ENCODE results near the gene PLAAT2. TPM values are rescaled to one million over a fixed set of nuclear protein-coding genes. Genes with fewer than 3 reads are reported as not detected.
"Not testable (repeated sequence)": the region's sequence is repeated elsewhere in the genome, so short reads cannot be mapped to it uniquely, and the experiment has no call there.

PLAAT2 gene
- total RNA-seq, 2 experiments from 2014 or later, result 0.57 TPM; not detected in 1

- DNase-seq (peak; percentile 73), ATAC-seq (peak; percentile 74)
- peak overlapping the region; percentile 100 for H3K27ac Mint-ChIP-seq
- H3K4me3 Mint-ChIP-seq, result peak overlapping the region; percentile 75
- H3K27me3 Mint-ChIP-seq (ENCODE audit: low read depth), result no peaks in the 10 kb centered on the region
- H3K4me1 Mint-ChIP-seq (ENCODE audit: low read depth), result peaks cover 59% of the 10 kb centered on the region
- POLR2A ChIA-PET, result interaction anchor here (0.5 to 7.0 kb wide), 5 partner anchors 11 to 712 kb away, joined by 3 to 106 read pairs (median 3); partner anchors contain the start of gene PLAAT4
- H3K9me3 Mint-ChIP-seq (ENCODE audit: insufficient read depth), result no peaks in the 10 kb centered on the region
- H3K36me3 Mint-ChIP-seq (ENCODE audit: low read depth), result peaks cover 21% of the 10 kb centered on the region
- CTCF ChIA-PET, result interaction anchor here (0.6 to 4.8 kb wide), 5 partner anchors 11 to 722 kb away, joined by 3 to 39 read pairs (median 9); partner anchors contain the start of genes PLAAT2, PLAAT4 and STX5
These were observed 9.4 kb downstream of the PLAAT2 start for GRCh38 chr11:63553759-63554158.

- Mint-ChIP-seq H3K36me3 (ENCODE audit: low read depth) (peaks cover 26% of the 10 kb centered on the region), H3K9me3 (ENCODE audit: insufficient read depth) (no peaks in the 10 kb centered on the region), H3K4me1 (ENCODE audit: low read depth) (peaks cover 59% of the 10 kb centered on the region), H3K27me3 (ENCODE audit: low read depth) (no peaks in the 10 kb centered on the region), H3K4me3 (peak overlapping the region; percentile 33), H3K27ac (peak overlapping the region; percentile 100)
- DNase-seq (no peak), ATAC-seq (no peak)
- CTCF ChIA-PET, result interaction anchor here (1.0 to 4.8 kb wide), 5 partner anchors 12 to 73 kb away, joined by 3 to 39 read pairs (median 18); partner anchors contain the start of genes PLAAT2 and PLAAT4
- POLR2A ChIA-PET, result interaction anchor here (1.0 to 7.0 kb wide), 4 partner anchors 14 to 672 kb away, joined by 3 to 106 read pairs (median 4); partner anchors contain the start of genes FERMT3, PLAAT4 and SLC3A2
These were observed 10.3 kb downstream of the PLAAT2 start for GRCh38 chr11:63552921-63553320.

DNA sequence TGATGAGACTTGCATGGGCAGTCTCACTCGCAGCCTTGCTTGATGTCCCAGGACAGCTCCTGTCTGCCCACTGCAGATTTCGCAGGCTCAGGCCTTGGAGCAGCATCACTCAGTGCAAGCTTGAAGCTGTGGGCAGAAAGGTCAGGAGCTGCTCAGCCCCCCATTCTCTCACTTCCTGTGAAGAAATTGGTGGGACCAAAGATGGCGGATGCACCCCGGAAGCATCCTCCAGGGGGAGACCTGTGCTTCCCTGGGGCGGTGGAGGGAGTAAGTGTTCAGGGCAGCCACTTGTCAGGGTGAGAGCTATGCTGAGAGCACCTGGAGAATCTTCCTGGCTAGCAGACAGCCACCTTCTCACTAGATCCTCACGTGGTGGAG lies 11.3 kb downstream of the PLAAT2 start:
- Mint-ChIP-seq H3K27ac (peak overlapping the region; percentile 100), H3K4me3 (peak overlapping the region; percentile 57), H3K4me1 (ENCODE audit: low read depth) (peaks cover 59% of the 10 kb centered on the region), H3K9me3 (ENCODE audit: insufficient read depth) (no peaks in the 10 kb centered on the region), H3K36me3 (ENCODE audit: low read depth) (peaks cover 34% of the 10 kb centered on the region), H3K27me3 (ENCODE audit: low read depth) (no peaks in the 10 kb centered on the region)
- ATAC-seq, result peak; percentile 52
- ChIA-PET CTCF (interaction anchor here (0.6 to 4.8 kb wide), 11 partner anchors 9 to 274 kb away, joined by 3 to 39 read pairs (median 7); partner anchors contain the start of genes PLAAT2 and PLAAT4), POLR2A (interaction anchor here (0.6 to 7.0 kb wide), 13 partner anchors 9 to 711 kb away, joined by 3 to 106 read pairs (median 4); partner anchors contain the start of genes PLAAT2, PLAAT4, RTN3 and SLC3A2)
- peak; percentile 67 for DNase-seq

DNA sequence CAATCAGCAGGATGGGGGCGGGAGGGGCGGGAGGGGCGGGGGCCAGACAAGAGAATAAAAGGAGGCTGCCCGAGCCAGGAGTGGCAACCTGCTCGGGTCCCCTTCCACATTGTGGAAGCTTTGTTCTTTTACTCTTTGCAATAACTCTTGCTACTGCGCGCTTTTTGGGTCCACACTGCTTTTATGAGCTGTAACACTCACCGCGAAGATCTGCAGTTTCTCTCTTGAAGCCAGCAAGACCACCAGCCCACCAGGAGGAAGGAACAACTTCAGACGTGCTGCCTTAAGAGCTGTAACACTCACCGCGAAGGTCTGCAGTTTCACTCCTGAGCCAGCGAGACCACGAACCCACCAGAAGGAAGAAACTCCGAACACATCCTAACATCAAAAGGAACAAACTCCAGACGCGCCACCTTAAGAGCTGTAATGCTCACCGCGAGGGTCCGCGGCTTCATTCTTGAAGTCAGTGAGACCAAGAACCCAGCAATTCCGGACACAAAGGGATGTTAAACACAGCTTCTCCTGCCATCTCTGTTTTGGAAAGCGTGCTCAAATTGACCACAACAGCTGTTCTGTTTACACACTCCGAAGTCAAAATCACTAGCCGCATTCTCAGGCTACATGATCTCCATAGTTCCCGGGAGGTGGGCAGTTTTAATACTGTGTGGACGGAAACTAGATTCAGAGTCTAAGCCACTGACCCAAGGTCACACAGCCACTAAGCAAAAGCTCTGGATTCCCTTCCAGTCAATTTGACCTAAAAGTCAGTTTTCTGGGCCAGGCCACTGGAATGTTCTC lies 11.9 kb downstream of the PLAAT2 start:
- peaks cover 40% of the 10 kb centered on the region for H3K36me3 Mint-ChIP-seq (ENCODE audit: low read depth)
- H3K27me3 Mint-ChIP-seq (ENCODE audit: low read depth), result no peaks in the 10 kb centered on the region
- ChIA-PET CTCF (interaction anchor here (1.2 to 4.8 kb wide), 10 partner anchors 10 to 85 kb away, joined by 3 to 39 read pairs (median 6); partner anchors contain the start of genes PLAAT2 and PLAAT4), POLR2A (interaction anchor here (0.6 to 7.0 kb wide), 13 partner anchors 9 to 710 kb away, joined by 3 to 106 read pairs (median 5); partner anchors contain the start of genes PLAAT2, PLAAT4 and RTN3)
- peaks cover 59% of the 10 kb centered on the region for H3K4me1 Mint-ChIP-seq (ENCODE audit: low read depth)
- DNase-seq (peak; percentile 62), ATAC-seq (peak; percentile 30)
- no peaks in the 10 kb centered on the region for H3K9me3 Mint-ChIP-seq (ENCODE audit: insufficient read depth)
- peak overlapping the region; percentile 57 for H3K4me3 Mint-ChIP-seq
- H3K27ac Mint-ChIP-seq, result peak overlapping the region; percentile 100

DNA sequence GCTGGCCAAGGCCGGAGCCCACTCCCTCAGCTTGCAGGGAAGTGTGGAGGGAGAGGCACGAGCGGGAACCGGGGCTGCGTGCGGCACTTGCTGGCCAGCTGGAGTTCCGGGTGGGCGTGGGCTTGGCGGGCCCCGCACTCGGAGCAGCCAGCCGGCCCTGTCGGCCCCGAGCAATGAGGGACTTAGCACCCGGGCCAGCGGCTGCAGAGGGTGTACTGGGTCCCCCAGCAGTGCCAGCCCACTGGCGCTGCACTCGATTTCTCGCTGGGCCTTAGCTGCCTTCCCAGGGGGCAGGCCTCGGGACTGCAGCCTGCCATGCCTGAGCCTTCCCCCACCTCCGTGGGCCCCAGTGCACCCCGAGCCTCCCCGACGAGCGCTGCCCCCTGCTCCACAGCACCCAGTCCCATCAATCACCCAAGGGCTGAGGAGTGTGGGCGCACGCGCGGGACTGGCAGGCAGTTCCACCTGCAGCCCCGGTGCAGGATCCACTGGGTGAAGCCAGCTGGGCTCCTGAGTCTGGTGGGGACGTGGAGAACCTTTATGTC lies 13.0 kb downstream of the PLAAT2 start:
- peak overlapping the region; percentile 100 for H3K27ac Mint-ChIP-seq
- ATAC-seq; DNase-seq; H3K27me3 Mint-ChIP-seq (ENCODE audit: low read depth); H3K9me3 Mint-ChIP-seq (ENCODE audit: insufficient read depth); H3K4me3 Mint-ChIP-seq: not testable (repeated sequence)
- ChIA-PET CTCF (interaction anchor here (1.3 to 4.8 kb wide), 4 partner anchors 13 to 71 kb away, joined by 3 to 39 read pairs (median 18); partner anchors contain the start of genes PLAAT2 and PLAAT4), POLR2A (interaction anchor here (0.6 to 7.0 kb wide), 3 partner anchors 10 to 664 kb away, joined by 4 to 106 read pairs (median 7); partner anchors contain the start of gene PLAAT4)
- H3K36me3 Mint-ChIP-seq (ENCODE audit: low read depth), result peaks cover 44% of the 10 kb centered on the region
- peaks cover 49% of the 10 kb centered on the region for H3K4me1 Mint-ChIP-seq (ENCODE audit: low read depth)

GRCh38 chr11:63549411-63549810 lies 13.8 kb downstream of the PLAAT2 start:
- ATAC-seq, result no peak
- H3K4me3 Mint-ChIP-seq, result no peak overlapping the region
- peaks cover 43% of the 10 kb centered on the region for H3K4me1 Mint-ChIP-seq (ENCODE audit: low read depth)
- no peaks in the 10 kb centered on the region for H3K27me3 Mint-ChIP-seq (ENCODE audit: low read depth)
- ChIA-PET POLR2A (interaction anchor here (0.9 to 7.0 kb wide), 2 partner anchors 12 to 64 kb away, joined by 3 to 106 read pairs; partner anchors contain the start of gene PLAAT4), CTCF (interaction anchor here (0.8 to 1.3 kb wide), 2 partner anchors 17 to 70 kb away, joined by 3 to 4 read pairs; no protein-coding TSS in a partner anchor)
- H3K36me3 Mint-ChIP-seq (ENCODE audit: low read depth), result peaks cover 51% of the 10 kb centered on the region
- H3K27ac Mint-ChIP-seq, result peak overlapping the region; percentile 63
- no peak for DNase-seq
- H3K9me3 Mint-ChIP-seq (ENCODE audit: insufficient read depth), result no peaks in the 10 kb centered on the region

DNA sequence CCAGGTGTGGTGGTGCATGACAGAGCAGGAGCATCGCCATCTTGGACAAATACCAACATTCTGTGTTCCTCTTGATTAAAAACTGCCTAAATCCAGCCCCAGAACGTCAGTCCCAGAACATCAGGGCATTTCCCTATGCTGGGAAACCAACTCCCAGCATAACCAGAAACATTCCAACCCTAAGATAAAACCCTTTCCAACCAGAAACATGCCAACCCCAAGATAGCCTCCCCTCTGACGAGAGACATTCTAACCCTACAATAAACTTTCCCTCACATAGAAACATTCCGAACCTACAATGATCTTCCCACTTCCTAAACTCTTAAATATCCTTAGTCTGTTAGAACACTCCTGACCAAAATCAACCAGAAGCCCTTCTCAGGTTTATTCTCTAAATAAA lies 15.0 kb downstream of the PLAAT2 start:
- DNase-seq (no peak), ATAC-seq (no peak)
- no peaks in the 10 kb centered on the region for H3K27me3 Mint-ChIP-seq (ENCODE audit: low read depth)
- H3K27ac Mint-ChIP-seq, result no peak overlapping the region
- CTCF ChIA-PET, result interaction anchor here (1.0 kb wide), 1 partner anchor 11 kb away, joined by 4 read pairs; the partner anchor contains the start of gene PLAAT4
- peaks cover 31% of the 10 kb centered on the region for H3K4me1 Mint-ChIP-seq (ENCODE audit: low read depth)
- POLR2A ChIA-PET, result no interaction called here
- peaks cover 56% of the 10 kb centered on the region for H3K36me3 Mint-ChIP-seq (ENCODE audit: low read depth)
- no peaks in the 10 kb centered on the region for H3K9me3 Mint-ChIP-seq (ENCODE audit: insufficient read depth)
- H3K4me3 Mint-ChIP-seq, result no peak overlapping the region

GRCh38 chr11:63547061-63547460 lies 16.1 kb downstream of the PLAAT2 start:
- peaks cover 52% of the 10 kb centered on the region for H3K36me3 Mint-ChIP-seq (ENCODE audit: low read depth)
- ATAC-seq (no peak), DNase-seq (no peak)
- H3K27ac Mint-ChIP-seq, result no peak overlapping the region
- H3K4me1 Mint-ChIP-seq (ENCODE audit: low read depth), result peaks cover 20% of the 10 kb centered on the region
- H3K27me3 Mint-ChIP-seq (ENCODE audit: low read depth), result no peaks in the 10 kb centered on the region
- H3K9me3 Mint-ChIP-seq (ENCODE audit: insufficient read depth), result no peaks in the 10 kb centered on the region
- no peak overlapping the region for H3K4me3 Mint-ChIP-seq
- POLR2A ChIA-PET, result interaction anchor here (0.7 to 3.4 kb wide), 2 partner anchors 10 to 39 kb away, joined by 3 to 16 read pairs; partner anchors contain the start of gene PLAAT4
- CTCF ChIA-PET, result no interaction called here

DNA sequence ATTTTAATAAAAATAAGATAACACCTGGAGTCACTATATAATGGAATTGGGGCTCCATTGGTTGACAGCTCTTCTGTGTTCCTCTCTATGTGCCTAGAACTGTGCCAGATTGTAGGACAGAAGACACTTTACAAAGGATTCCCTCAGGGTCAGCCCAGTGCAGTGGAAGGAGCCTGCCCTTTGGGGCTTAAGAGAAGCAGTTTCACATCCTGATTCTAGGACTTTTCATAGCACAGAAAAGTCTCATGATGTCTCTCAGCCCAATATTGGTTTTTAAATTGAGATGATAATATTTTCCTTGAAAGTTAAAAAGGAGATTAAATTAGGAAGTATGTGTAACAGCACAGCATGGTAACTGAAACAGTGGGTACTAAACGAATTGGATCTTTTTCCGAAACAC lies 19.5 kb downstream of the PLAAT2 start:
- ChIA-PET POLR2A (no interaction called here), CTCF (interaction anchor here (0.9 to 1.0 kb wide), 2 partner anchors 66 to 638 kb away, joined by 3 read pairs; no protein-coding TSS in a partner anchor)
- Mint-ChIP-seq H3K4me1 (ENCODE audit: low read depth) (peaks cover 7% of the 10 kb centered on the region), H3K27me3 (ENCODE audit: low read depth) (no peaks in the 10 kb centered on the region), H3K4me3 (no peak overlapping the region), H3K27ac (no peak overlapping the region), H3K36me3 (ENCODE audit: low read depth) (peaks cover 48% of the 10 kb centered on the region), H3K9me3 (ENCODE audit: insufficient read depth) (no peaks in the 10 kb centered on the region)
- no peak for DNase-seq
- no peak for ATAC-seq

DNA sequence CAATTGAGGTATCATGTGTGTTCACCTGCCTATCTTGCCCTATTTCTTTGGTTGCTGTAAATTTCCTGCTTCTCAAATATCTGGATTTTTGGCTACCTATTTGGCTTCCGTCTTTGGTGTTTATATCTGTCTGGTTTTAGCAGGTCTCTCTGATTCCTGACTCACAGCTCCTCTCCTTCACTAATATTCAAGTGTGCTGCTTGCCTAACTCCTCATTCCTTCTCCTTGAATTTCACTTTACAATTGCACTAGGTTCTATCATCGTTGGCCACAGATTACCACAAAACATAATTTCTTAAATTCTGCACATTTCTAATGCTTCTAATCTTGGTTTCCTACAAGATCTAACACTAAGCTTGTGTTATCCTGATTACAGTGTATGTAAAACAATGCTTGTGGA lies 20.7 kb downstream of the PLAAT2 start:
- POLR2A ChIA-PET, H3K4me3 Mint-ChIP-seq: not testable (repeated sequence)

More for the DNA sequence above, 20.7 kb downstream of the PLAAT2 start:
- peaks cover 18% of the 10 kb centered on the region for H3K4me1 Mint-ChIP-seq (ENCODE audit: low read depth)
- ATAC-seq; H3K27ac Mint-ChIP-seq; DNase-seq; H3K27me3 Mint-ChIP-seq (ENCODE audit: low read depth); H3K9me3 Mint-ChIP-seq (ENCODE audit: insufficient read depth): not testable (repeated sequence)
- CTCF ChIA-PET, result interaction anchor here (1.2 kb wide), 1 partner anchor 9 kb away, joined by 3 read pairs; no protein-coding TSS in a partner anchor
- H3K36me3 Mint-ChIP-seq (ENCODE audit: low read depth), result peaks cover 44% of the 10 kb centered on the region

Measured in activated CD8-positive, alpha-beta T cell treated with anti-CD3 and anti-CD28 coated beads, Interleukin-2, amount 10 ng/mL, durations not matched to agents 7 days and 5 days (primary cell).